Activated naive CD4-positive, alpha-beta T cell treated with anti-CD3 and anti-CD28 coated beads, Interleukin-2, amount 50 U/mL, for 72 hours (primary cell): ENCODE measurements around the gene TNRC6B. TPM values are rescaled to one million over a fixed set of nuclear protein-coding genes. Genes with fewer than 3 reads are reported as not detected.
"Not testable (repeated sequence)": the region's sequence is repeated elsewhere in the genome, so short reads cannot be mapped to it uniquely, and the experiment has no call there.

Experiments used
- ATAC-seq, 2 donors: fragments of 150-1000 bp; cut with Tn5 transposase; 2 replicates each; pipeline ENCODE4 v1.10.0; 2021; ENCODE audit warnings: mild to moderate bottlenecking in 2 of 2, moderate library complexity in 2 of 2
- DNase-seq, 2 donors: peaks; one replicate each; pipeline ENCODE4 v3.0.0; 2021 to 2022; ENCODE audit warnings: low spot score in 2 of 2
- H3K27ac Mint-ChIP-seq, 2 donors: one replicate each; pipeline ENCODE4 v1.8.0; 2022; ENCODE audit warnings: mild to moderate bottlenecking in 2 of 2, mixed read lengths in 2 of 2
- H3K36me3 Mint-ChIP-seq, 2 donors: one replicate each; pipeline ENCODE4 v1.8.0; 2022; ENCODE audit warnings: mixed read lengths in 2 of 2
- H3K9me3 Mint-ChIP-seq, 2 donors: one replicate each; pipeline ENCODE4 v1.8.0; 2022; ENCODE audit warnings: mixed read lengths in 2 of 2
- total RNA-seq, 2 donors: library from RNA; stranded (reverse); gene quantifications; one replicate each; pipeline ENCODE4 v1.2.3, GENCODE V29; 2022

Gene TNRC6B
- total RNA-seq, 2 donors from 2014 or later, result 57.7 to 63.2 TPM

DNA sequence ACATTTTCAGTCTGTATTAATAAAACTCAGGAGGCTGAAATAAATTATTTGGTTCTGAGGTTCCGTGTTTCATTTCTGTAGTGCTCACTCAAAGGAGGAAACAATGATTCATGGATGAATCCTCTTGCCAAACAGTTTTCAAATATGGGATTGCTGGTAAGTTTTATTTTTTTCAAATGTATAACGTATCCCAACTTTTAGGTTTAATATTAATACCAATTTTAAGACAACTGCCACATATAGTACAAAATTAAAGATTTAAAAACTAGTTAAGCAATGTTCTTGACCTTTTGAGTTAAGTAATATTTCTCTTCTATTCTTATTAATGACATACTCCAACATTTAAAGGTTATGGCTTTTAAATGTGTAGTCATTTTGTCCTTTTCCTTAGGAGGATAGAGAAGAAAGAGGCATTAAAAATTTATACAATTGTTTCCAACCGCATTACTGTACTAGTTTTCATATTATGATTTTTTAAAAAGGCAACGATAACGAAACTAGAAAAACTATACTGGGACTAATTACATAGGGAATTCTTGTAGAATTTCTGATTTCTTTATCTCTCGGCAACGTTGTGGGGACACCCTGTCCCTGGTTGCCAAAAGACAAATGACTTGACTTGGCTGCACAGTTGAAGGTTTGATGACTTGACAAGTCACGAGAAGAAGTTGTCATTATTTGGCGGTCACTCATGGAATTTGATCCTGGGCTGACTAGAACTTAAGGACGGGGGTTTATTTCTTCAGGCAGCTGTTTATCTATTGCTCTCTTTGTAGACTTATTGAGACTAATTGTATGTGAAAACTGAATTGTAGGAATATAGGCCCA, 99.5 kb downstream of the TNRC6B start:
- peaks cover 5 to 26% of the 10 kb centered on the region in 2 donors for H3K36me3 Mint-ChIP-seq
- peak; percentile 46 to 52 for ATAC-seq
- peak overlapping the region; percentile 92 to 94 for H3K27ac Mint-ChIP-seq
- no peak for DNase-seq
- H3K9me3 Mint-ChIP-seq, result no peaks in the 10 kb centered on the region

- ATAC-seq (no peak), DNase-seq (no peak)
- Mint-ChIP-seq H3K36me3 (peaks cover 5 to 26% of the 10 kb centered on the region in 2 donors), H3K27ac (no peak overlapping the region), H3K9me3 (no peaks in the 10 kb centered on the region)
Observed at GRCh38 chr22:40279017-40279416, 101.3 kb downstream of the TNRC6B start.

GRCh38 chr22:40281717-40282116, 104.0 kb downstream of the TNRC6B start:
- ATAC-seq (no peak), DNase-seq (no peak)
- Mint-ChIP-seq H3K9me3 (no peaks in the 10 kb centered on the region), H3K27ac (no peak overlapping the region), H3K36me3 (peaks cover 7 to 36% of the 10 kb centered on the region in 2 donors)

- no peak for ATAC-seq
- H3K36me3 Mint-ChIP-seq, result peaks cover 14 to 38% of the 10 kb centered on the region in 2 donors
Observed at GRCh38 chr22:40285513-40285912, 107.8 kb downstream of the TNRC6B start.

DNA sequence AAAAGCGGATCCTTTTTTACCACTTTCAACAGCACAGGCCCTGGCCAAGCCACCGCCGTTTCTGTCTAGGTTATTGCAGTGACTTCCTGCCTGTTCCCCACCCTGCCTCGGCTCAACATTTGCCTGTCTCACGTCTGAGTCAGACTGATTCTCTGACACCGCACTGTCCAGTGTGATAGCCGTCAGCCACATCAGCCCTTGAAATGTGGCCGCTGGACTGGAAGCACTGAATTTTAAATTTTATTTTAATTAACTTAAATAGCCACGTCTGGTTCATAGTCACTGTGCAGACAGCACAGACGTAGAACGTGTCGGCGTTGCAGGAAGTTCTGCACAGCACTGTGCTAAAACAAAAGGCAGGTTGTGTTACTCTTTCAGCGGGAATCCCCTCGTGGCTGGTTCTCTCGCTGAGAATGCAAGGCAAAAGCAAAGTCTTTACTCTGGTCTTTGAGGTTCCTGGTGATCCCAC, 112.3 kb downstream of the TNRC6B start:
- peak overlapping the region; percentile 89 to 92 for H3K27ac Mint-ChIP-seq
- ATAC-seq (peak; percentile 84 to 87), DNase-seq (peak; percentile 49 to 78)
- peaks cover 14 to 35% of the 10 kb centered on the region in 2 donors for H3K36me3 Mint-ChIP-seq
- no peaks in the 10 kb centered on the region for H3K9me3 Mint-ChIP-seq

More at GRCh38 chr22:40285513-40285912, 107.8 kb downstream of the TNRC6B start:
- Mint-ChIP-seq H3K27ac (peak overlapping the region; percentile 31 to 35), H3K9me3 (no peaks in the 10 kb centered on the region)
- DNase-seq, result no peak

DNA sequence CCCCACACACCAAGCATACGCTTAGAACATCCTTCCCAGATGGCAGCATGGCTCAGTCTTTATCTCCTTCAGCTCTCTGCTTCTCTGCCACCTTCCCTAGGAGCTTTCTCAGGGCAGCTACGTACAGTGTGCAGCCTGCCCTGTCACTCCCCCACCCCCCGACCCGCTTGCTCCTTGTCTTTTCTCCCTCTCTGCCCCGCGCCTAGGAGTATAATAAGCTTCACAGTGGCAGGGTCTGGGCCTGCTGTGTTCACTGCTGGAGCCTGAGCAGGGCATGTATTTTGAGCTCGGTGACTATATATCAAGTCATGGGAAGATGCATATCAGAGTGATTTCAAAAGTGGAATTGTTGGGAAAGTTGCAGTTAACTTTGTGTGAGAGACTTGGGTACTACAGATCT, 112.8 kb downstream of the TNRC6B start:
- Mint-ChIP-seq H3K9me3 (no peaks in the 10 kb centered on the region), H3K36me3 (peaks cover 14 to 38% of the 10 kb centered on the region in 2 donors), H3K27ac (peak overlapping the region; percentile 89 to 92)
- DNase-seq, result no peak
- peak in 1 of 2 donors; percentile 37 for ATAC-seq

DNA sequence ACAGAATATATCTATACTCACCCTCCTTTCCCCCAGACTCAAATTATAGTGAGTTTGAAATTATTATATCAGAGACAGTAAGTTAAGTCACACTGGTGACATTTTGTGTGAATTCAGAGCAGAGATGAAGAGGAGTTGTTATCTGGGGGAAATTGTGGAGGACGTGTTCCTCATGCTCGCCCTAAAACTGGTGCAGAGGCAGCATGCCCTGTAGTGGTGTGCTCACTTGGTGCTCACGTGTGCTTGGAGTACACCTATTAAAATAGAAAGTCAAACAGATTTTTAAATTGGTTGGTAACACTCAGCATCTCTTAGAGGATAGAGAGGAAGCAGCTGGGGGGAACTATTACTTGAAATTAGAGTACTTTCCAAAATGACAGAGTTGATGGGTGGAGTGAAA, 117.0 kb downstream of the TNRC6B start:
- H3K36me3 Mint-ChIP-seq, result peaks cover 0 to 25% of the 10 kb centered on the region in 2 donors
- ATAC-seq (no peak), DNase-seq (no peak)
- H3K27ac Mint-ChIP-seq, result peak overlapping the region; percentile 11 to 88
- H3K9me3 Mint-ChIP-seq, result no peaks in the 10 kb centered on the region

DNA sequence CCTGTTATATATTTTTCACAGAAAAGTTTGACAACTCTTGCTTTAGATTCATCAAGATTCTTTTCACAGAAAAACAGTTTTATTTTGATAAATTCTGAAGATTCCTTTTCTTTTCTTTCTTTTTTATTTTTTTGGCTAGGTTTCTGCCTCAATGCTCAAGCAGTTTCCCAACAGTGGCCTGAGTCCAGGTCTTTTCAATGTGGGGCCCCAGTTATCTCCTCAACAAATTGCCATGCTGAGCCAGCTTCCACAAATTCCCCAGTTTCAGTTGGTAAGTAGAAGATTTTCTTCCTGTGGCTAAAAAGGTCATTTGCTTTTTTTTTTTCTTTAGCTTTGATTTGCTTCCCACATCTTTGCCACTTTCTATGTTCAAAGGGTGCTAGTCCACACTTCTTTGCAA, 122.6 kb downstream of the TNRC6B start:
- DNase-seq, result no peak
- no peak overlapping the region for H3K27ac Mint-ChIP-seq
- ATAC-seq, result no peak
- peaks cover 8 to 38% of the 10 kb centered on the region in 2 donors for H3K36me3 Mint-ChIP-seq
- no peaks in the 10 kb centered on the region for H3K9me3 Mint-ChIP-seq

DNA sequence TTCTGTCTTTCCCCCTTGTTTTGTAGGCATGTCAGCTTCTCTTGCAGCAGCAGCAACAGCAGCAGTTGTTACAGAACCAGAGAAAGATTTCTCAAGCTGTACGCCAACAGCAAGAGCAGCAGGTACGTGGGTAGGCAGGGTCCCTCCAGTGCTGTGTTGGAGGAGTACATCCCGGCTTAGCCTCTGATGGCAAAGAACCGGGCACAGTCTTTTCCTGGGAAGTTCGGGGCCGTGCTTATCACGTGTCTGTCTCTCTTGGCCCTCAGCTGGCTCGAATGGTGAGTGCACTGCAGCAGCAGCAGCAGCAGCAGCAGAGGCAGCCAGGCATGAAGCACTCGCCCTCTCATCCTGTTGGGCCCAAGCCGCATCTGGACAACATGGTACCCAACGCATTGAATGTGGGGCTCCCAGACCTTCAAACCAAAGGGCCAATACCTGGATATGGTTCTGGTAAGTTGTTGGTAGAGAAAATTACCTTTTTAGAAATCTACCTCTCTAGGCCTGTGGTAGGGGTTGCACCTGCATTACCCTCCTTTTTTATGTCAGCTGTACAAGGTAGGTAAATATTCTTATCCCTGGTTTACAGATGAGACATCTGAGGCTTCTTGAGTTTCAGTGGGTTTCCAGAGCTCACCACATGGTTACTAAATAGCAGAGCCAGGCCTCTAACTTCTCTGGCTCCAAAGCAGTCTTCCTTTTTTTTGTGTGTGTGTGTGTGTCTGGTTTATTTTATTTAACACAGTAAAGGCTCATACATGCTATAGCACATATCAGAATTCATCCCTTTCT, 123.4 kb downstream of the TNRC6B start:
- Mint-ChIP-seq H3K27ac (no peak overlapping the region), H3K9me3 (no peaks in the 10 kb centered on the region), H3K36me3 (peaks cover 8 to 32% of the 10 kb centered on the region in 2 donors)
- ATAC-seq (peak; percentile 93 to 97), DNase-seq (no peak)

GRCh38 chr22:40302149-40302548, 124.4 kb downstream of the TNRC6B start:
- DNase-seq (no peak), ATAC-seq (peak in 1 of 2 donors; percentile 52)
- no peak overlapping the region for H3K27ac Mint-ChIP-seq
- H3K36me3 Mint-ChIP-seq, result peaks cover 8 to 35% of the 10 kb centered on the region in 2 donors
- no peaks in the 10 kb centered on the region for H3K9me3 Mint-ChIP-seq

- Mint-ChIP-seq H3K9me3 (no peaks in the 10 kb centered on the region), H3K27ac (no peak overlapping the region), H3K36me3 (peaks cover 19 to 41% of the 10 kb centered on the region in 2 donors)
- DNase-seq (no peak), ATAC-seq (no peak)
Observed at GRCh38 chr22:40305625-40306024, 127.9 kb downstream of the TNRC6B start.

DNA sequence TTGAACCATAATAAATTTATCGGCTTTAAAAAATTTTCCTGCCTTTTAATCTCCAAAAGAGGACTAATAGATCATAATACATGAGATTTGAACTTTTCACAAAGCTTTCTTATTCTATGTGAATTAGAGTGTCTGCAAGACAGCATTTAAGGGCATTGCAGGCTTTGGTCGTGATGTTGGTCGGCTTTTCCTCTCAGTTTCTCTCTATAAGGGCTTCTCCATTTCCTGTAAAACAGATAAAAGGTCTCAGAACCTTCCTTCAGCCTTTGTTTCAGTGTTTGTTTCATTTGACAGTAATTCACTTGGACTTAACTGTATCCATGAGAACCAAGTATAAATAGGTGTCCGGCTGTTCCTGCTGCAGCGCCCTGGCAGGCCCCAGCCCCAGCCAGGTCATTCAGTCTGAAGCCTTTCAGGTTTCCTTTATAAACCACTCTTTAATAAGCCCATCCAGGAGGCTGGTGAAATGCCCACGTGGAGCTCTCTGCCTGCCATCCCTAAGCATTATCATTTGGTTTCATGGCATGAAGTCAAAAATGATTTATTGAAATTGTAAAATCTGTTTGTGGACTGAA, 131.4 kb downstream of the TNRC6B start:
- no peak for DNase-seq
- peak overlapping the region; percentile 44 to 78 for H3K27ac Mint-ChIP-seq
- no peaks in the 10 kb centered on the region for H3K9me3 Mint-ChIP-seq
- no peak for ATAC-seq
- peaks cover 23 to 30% of the 10 kb centered on the region in 2 donors for H3K36me3 Mint-ChIP-seq

- DNase-seq, result no peak
- peaks cover 23 to 30% of the 10 kb centered on the region in 2 donors for H3K36me3 Mint-ChIP-seq
- no peak for ATAC-seq
- no peaks in the 10 kb centered on the region for H3K9me3 Mint-ChIP-seq
- peak overlapping the region in 1 of 2 donors; percentile 44 for H3K27ac Mint-ChIP-seq
Observed at GRCh38 chr22:40309631-40310030, 131.9 kb downstream of the TNRC6B start.

- no peak for DNase-seq
- Mint-ChIP-seq H3K9me3 (no peaks in the 10 kb centered on the region), H3K27ac (no peak overlapping the region), H3K36me3 (peaks cover 25 to 34% of the 10 kb centered on the region in 2 donors)
- ATAC-seq, result no peak
Observed at GRCh38 chr22:40310081-40310767, 132.5 kb downstream of the TNRC6B start.

DNA sequence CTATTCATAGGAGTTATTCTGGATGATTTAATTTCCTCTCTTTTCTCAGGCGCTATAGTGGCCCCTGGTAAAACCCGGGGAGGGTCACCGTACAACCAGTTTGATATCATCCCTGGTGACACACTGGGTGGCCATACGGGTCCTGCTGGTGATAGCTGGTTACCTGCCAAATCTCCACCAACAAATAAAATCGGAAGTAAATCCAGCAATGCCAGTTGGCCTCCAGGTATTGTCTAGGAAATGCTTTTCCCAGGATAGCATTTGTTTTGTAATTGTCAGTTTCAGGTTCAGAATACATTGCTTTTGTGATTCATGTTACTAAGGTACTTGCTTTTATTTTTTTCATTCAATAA, 133.0 kb downstream of the TNRC6B start:
- Mint-ChIP-seq H3K27ac (no peak overlapping the region), H3K9me3 (no peaks in the 10 kb centered on the region), H3K36me3 (peaks cover 30 to 39% of the 10 kb centered on the region in 2 donors)
- ATAC-seq, result no peak
- DNase-seq, result no peak

GRCh38 chr22:40311646-40312045, 133.9 kb downstream of the TNRC6B start:
- peaks cover 31 to 44% of the 10 kb centered on the region in 2 donors for H3K36me3 Mint-ChIP-seq
- not testable (repeated sequence) for H3K27ac Mint-ChIP-seq, DNase-seq, ATAC-seq, H3K9me3 Mint-ChIP-seq
